HG02973 (cell line): ENCODE data around the gene RGL2.

Experiments
- ATAC-seq: cut with Tn5 transposase; IDR thresholded peaks from one replicate; pipeline ENCODE4 v1.9.1; 2021; ENCODE audit warnings: moderate library complexity; ENCODE audit not compliant: unreplicated experiment

Gene RGL2

GRCh38 chr6:33241968-33242367 is 56.8 kb downstream of the RGL2 start:
- no peak for ATAC-seq
